IMR-90 (cell line): ENCODE measurements around the gene UMOD. TPM values are rescaled to one million over a fixed set of nuclear protein-coding genes. Genes with fewer than 3 reads are reported as not detected.

Source experiments
- ATAC-seq: fragments of 200-7000 bp; cut with Tn5 transposase; 2 replicates; pipeline ENCODE4 v1.9.1; 2020; ENCODE audit warnings: low read depth, mild to moderate bottlenecking, moderate library complexity
- BruUV-seq: library from RNA; stranded (reverse); fragments of 400-500 nt; replicated peaks from 2 replicates; lab custom pipeline; 2021; lab: Mats Ljungman, UMichigan
- CTCF ChIA-PET: fragments of 300-600 bp; formaldehyde crosslinking; extraction: SDS; loops from one replicate; lab custom pipeline; 2021; ENCODE audit warnings: antibody characterized with exemption; lab: Yijun Ruan, JAX
- POLR2A ChIA-PET: fragments of 300-600 bp; sonication (Branson Sonifier 250); formaldehyde crosslinking; loops from one replicate; lab custom pipeline; 2022; ENCODE audit warnings: antibody characterized with exemption; ENCODE audit not compliant: unreplicated experiment; lab: Charles Lee
- DNase-seq: peaks from one replicate; pipeline ENCODE4 v3.0.0; 2013
- H2AFZ ChIP-seq: replicated peaks from 2 replicates; pipeline ENCODE3; 2013; ENCODE audit warnings: low read length, mild to moderate bottlenecking; ENCODE audit not compliant: poor library complexity
- H2AK5ac ChIP-seq: 2 replicates; pipeline ENCODE4 v1.6.1; 2013; ENCODE audit warnings: low read depth, low read length, inconsistent platforms
- H2AK9ac ChIP-seq: replicated peaks from 2 replicates; pipeline ENCODE3; 2013; ENCODE audit warnings: mild to moderate bottlenecking, low read depth, low read length, moderate library complexity; ENCODE audit not compliant: poor library complexity
- H2BK120ac ChIP-seq: 2 replicates; pipeline ENCODE4 v1.6.1; 2013; ENCODE audit warnings: low read depth, low read length, inconsistent platforms
- H2BK15ac ChIP-seq: 3 replicates; pipeline ENCODE4 v1.6.1; 2013; ENCODE audit warnings: low read depth, low read length, inconsistent platforms
- H2BK20ac ChIP-seq: 2 replicates; pipeline ENCODE4 v1.6.1; 2013; ENCODE audit warnings: low read depth, mild to moderate bottlenecking, inconsistent platforms, low read length, moderate library complexity
- H2BK5ac ChIP-seq: 2 replicates; pipeline ENCODE4 v1.6.1; 2013; ENCODE audit warnings: mild to moderate bottlenecking, low read depth, low read length, inconsistent platforms; ENCODE audit not compliant: poor library complexity, severe bottlenecking
- H3K14ac ChIP-seq: replicated peaks from 2 replicates; pipeline ENCODE4 v1.6.1; 2013; ENCODE audit warnings: low read depth, low read length, inconsistent platforms
- H3K18ac ChIP-seq: 2 replicates; pipeline ENCODE4 v1.6.1; 2013; ENCODE audit warnings: low read depth, low read length, control low read depth
- H3K23ac ChIP-seq: 2 replicates; pipeline ENCODE4 v1.6.1; 2013; ENCODE audit warnings: low read depth, low read length, inconsistent platforms
- H3K27ac ChIP-seq: 2 replicates; pipeline ENCODE4 v1.5.1; 2013; ENCODE audit warnings: mild to moderate bottlenecking, control low read depth, low read length; ENCODE audit not compliant: insufficient read depth
- H3K27me3 ChIP-seq: 2 replicates; pipeline ENCODE4 v1.6.1; 2013; ENCODE audit warnings: low read length; ENCODE audit not compliant: control insufficient read depth, insufficient read depth
- H3K36me3 ChIP-seq: 2 replicates; pipeline ENCODE4 v1.6.1; 2013; ENCODE audit warnings: low read length, mixed read lengths; ENCODE audit not compliant: control insufficient read depth, insufficient read depth
- H3K4ac ChIP-seq: 2 replicates; pipeline ENCODE4 v1.6.1; 2013; ENCODE audit warnings: low read depth, low read length, inconsistent platforms
- H3K4me1 ChIP-seq: 2 replicates; pipeline ENCODE4 v1.6.1; 2013; ENCODE audit warnings: low read length, mixed read lengths; ENCODE audit not compliant: control insufficient read depth, insufficient read depth
- H3K4me2 ChIP-seq: 2 replicates; pipeline ENCODE4 v1.6.1; 2013; ENCODE audit warnings: low read depth, mild to moderate bottlenecking, control low read depth, low read length, moderate library complexity
- H3K4me3 ChIP-seq: 2 replicates; pipeline ENCODE4 v1.5.1; 2013; ENCODE audit warnings: low read depth, mild to moderate bottlenecking, control low read depth, low read length, moderate library complexity; ENCODE audit not compliant: insufficient read depth
- H3K56ac ChIP-seq: 2 replicates; pipeline ENCODE4 v1.6.1; 2013; ENCODE audit warnings: low read length, inconsistent platforms; ENCODE audit not compliant: insufficient read depth; ENCODE audit errors: extremely low read depth
- H3K79me1 ChIP-seq, 2 experiments: 2 replicates each; pipeline ENCODE4 v1.6.1; 2013; ENCODE audit warnings: low read length in 2 of 2, inconsistent platforms in 1 of 2, low read depth in 1 of 2
- H3K9ac ChIP-seq: 2 replicates; pipeline ENCODE4 v1.6.1; 2013; ENCODE audit warnings: low read depth, low read length, control low read depth
- H3K9me1 ChIP-seq: 2 replicates; pipeline ENCODE4 v1.6.1; 2013; ENCODE audit warnings: low read length, inconsistent platforms; ENCODE audit not compliant: insufficient read depth
- H3K9me3 ChIP-seq: 2 replicates; pipeline ENCODE4 v1.6.1; 2013; ENCODE audit warnings: low read length; ENCODE audit not compliant: control insufficient read depth, insufficient read depth
- H4K20me1 ChIP-seq: 2 replicates; pipeline ENCODE4 v1.6.1; 2013; ENCODE audit warnings: low read length, inconsistent platforms; ENCODE audit not compliant: insufficient read depth
- H4K5ac ChIP-seq: 2 replicates; pipeline ENCODE4 v1.6.1; 2013; ENCODE audit warnings: mild to moderate bottlenecking, low read depth, low read length, control low read depth
- H4K8ac ChIP-seq, 2 experiments: 2 replicates each; pipeline ENCODE4 v1.6.1; 2013; ENCODE audit warnings: low read depth in 2 of 2, low read length in 2 of 2, control low read depth in 1 of 2, inconsistent platforms in 1 of 2
- H4K91ac ChIP-seq: 2 replicates; pipeline ENCODE4 v1.6.1; 2013; ENCODE audit warnings: low read depth, low read length, inconsistent platforms; ENCODE audit not compliant: insufficient read depth
- MAZ ChIP-seq: IDR thresholded peaks from 2 replicates; pipeline ENCODE4 v1.6.1; 2012; ENCODE audit warnings: low read depth, mild to moderate bottlenecking, low read length, improper control_type of control experiment, moderate library complexity, borderline replicate concordance
- POLR2A ChIP-seq: IDR thresholded peaks from 2 replicates; pipeline ENCODE4 v1.6.1; 2012; ENCODE audit warnings: mild to moderate bottlenecking, low read depth, low read length
- RAD21 ChIP-seq: IDR thresholded peaks from 2 replicates; pipeline ENCODE4 v1.6.1; 2012; ENCODE audit warnings: low read length, improper control_type of control experiment
- WGBS, 2 experiments: methylation state at CpG; one replicate each; pipeline versions ENCODE4 v1.1.5 to v1.1.7; 2013; ENCODE audit warnings: missing lambda C conversion rate in 2 of 2; ENCODE audit not compliant: insufficient read length in 1 of 2; ENCODE audit errors: extremely low coverage in 2 of 2; 5-methylcytosine and 5-hydroxymethylcytosine counted together
- dilution Hi-C: fragments of 300-500 bp; cut with HindIII; formaldehyde crosslinking; loops from one replicate; pipeline ENCODE4 v1.14.3; 2018; ENCODE audit warnings: low sequenced_read_pairs; ENCODE audit not compliant: unreplicated experiment
- in situ Hi-C: fragments of 300-500 bp; cut with MboI; formaldehyde crosslinking; loops from 3 replicates; pipeline ENCODE4 v1.14.3; 2019; ENCODE audit warnings: low sequenced_read_pairs, inconsistent platforms, mixed read lengths
- intact Hi-C: fragments of 100-400 bp; cut with micrococcal nuclease; formaldehyde crosslinking; loops from 2 replicates; pipeline ENCODE4 v1.10.0; 2022
- polyA plus RNA-seq, 3 experiments: library from polyadenylated mRNA; depleted of rRNA; stranded (reverse); fragments of >200 nt; gene quantifications; 2 replicates each; pipeline ENCODE4 v1.2.3, GENCODE V29; 2012; ENCODE audit warnings: low replicate concordance in 1 of 3
- total RNA-seq: library from RNA; depleted of rRNA; stranded (reverse); fragments of >200 nt; gene quantifications from 2 replicates; pipeline ENCODE4 v1.2.3, GENCODE V29; 2012

UMOD gene
- total and polyA plus RNA-seq, 2 of the 4 experiments (the other 2 are of a cell fraction), result not detected

DNA sequence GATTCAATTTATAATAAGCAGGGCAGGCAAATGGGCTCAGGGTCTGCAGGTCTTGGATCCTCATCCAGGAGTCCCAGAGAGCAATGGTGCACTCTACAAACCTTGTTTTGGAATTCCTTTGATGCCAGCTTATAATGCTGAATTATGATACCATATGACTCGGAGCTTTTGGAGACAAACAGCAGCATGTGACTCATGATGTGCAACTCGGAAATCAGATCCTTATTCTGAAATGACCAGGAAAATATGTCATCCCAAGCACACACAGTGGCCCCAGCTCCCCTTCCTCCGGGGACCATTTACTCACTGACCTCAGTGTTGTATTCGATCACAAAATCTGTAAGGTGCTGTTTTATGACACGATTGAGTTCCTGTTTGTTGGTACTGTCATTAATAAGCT lies 20.2 kb upstream of the UMOD start:
- Histone ChIP-seq H4K8ac (no peak overlapping the region), H3K18ac (no peak overlapping the region), H3K9me3 (peaks cover 3% of the 10 kb centered on the region; the same call in 1 of the 2 replicates), H3K27me3 (no peaks in the 10 kb centered on the region), H3K9me1 (no peaks in the 10 kb centered on the region), H3K27ac (no peak overlapping the region), H3K23ac (no peak overlapping the region), H2BK15ac (no peak overlapping the region), H4K20me1 (no peaks in the 10 kb centered on the region), H3K14ac (no peak overlapping the region), H3K56ac (no peak overlapping the region), H4K91ac (no peak overlapping the region), H3K79me1 (no peaks in the 10 kb centered on the region), H2BK20ac (no peak overlapping the region), H3K4ac (no peak overlapping the region), H2AK9ac (no peak overlapping the region), H2AK5ac (no peak overlapping the region), H2BK120ac (no peak overlapping the region), H3K9ac (no peak overlapping the region), H2BK5ac (no peak overlapping the region), H4K5ac (no peak overlapping the region), H3K36me3 (no peaks in the 10 kb centered on the region), H2AFZ (no peak overlapping the region), H3K4me3 (no peak overlapping the region), H3K4me1 (no peaks in the 10 kb centered on the region), H3K4me2 (no peak overlapping the region)
- ChIA-PET CTCF (interaction anchor here (1.7 kb wide), 1 partner anchor 11 kb away, joined by 4 read pairs; no protein-coding TSS in a partner anchor), POLR2A (no interaction called here)
- TF ChIP-seq MAZ (no peak), POLR2A (no peak), RAD21 (no peak)
- no TSS peak for BruUV-seq
- dilution Hi-C loops, result no loop called here
- no CpG with 5 or more reads among the region's 5 CpGs for WGBS, 2 experiments
- no peak for ATAC-seq
- DNase-seq, result no peak
- intact Hi-C loops, result no loop called here
- in situ Hi-C loops, result no loop called here
